DOHH2 (cell line): ENCODE results near the gene CLEC1A.
"Not testable (repeated sequence)": the region's sequence is repeated elsewhere in the genome, so short reads cannot be mapped to it uniquely, and the experiment has no call there.

Experiments
- EZH2phosphoT487 ChIP-seq: fragments of 200-600 bp; sonication (generic); IDR thresholded peaks from 2 replicates; pipeline ENCODE4 v1.6.1; 2017; ENCODE audit warnings: borderline replicate concordance, mild to moderate bottlenecking, antibody characterized with exemption, low read length, moderate library complexity, mixed read lengths
- TF ChIP-seq, protein P1 (sequence below): fragments of 200-600 bp; sonication (generic); IDR thresholded peaks from one replicate; pipeline ENCODE4 v1.5.1; 2014; ENCODE audit warnings: antibody characterized with exemption, mild to moderate bottlenecking, low read depth, low read length; ENCODE audit not compliant: poor library complexity, severe bottlenecking

DNA sequence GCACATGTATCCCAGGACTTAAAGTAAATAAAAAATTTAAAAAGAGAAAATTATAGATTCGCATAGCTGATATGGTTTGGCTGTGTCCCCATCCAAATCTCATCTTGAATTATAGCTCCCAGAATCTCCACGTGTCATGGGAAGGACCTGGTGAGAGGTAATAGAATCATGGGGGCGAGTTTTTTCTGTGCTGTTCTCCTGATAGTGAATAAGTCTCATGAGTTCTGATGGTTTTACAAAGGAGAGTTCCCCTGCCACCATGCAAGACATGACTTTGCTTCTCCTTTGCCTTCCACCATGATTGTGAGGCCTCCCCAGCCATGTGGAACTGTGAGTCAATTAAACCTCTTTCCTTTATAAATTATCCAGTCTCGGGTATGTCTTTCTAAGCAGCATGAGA lies 72.1 kb downstream of the CLEC1A start:
- TF ChIP-seq, protein P1, sequence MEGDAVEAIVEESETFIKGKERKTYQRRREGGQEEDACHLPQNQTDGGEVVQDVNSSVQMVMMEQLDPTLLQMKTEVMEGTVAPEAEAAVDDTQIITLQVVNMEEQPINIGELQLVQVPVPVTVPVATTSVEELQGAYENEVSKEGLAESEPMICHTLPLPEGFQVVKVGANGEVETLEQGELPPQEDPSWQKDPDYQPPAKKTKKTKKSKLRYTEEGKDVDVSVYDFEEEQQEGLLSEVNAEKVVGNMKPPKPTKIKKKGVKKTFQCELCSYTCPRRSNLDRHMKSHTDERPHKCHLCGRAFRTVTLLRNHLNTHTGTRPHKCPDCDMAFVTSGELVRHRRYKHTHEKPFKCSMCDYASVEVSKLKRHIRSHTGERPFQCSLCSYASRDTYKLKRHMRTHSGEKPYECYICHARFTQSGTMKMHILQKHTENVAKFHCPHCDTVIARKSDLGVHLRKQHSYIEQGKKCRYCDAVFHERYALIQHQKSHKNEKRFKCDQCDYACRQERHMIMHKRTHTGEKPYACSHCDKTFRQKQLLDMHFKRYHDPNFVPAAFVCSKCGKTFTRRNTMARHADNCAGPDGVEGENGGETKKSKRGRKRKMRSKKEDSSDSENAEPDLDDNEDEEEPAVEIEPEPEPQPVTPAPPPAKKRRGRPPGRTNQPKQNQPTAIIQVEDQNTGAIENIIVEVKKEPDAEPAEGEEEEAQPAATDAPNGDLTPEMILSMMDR: not testable (repeated sequence)
- TF ChIP-seq EZH2phosphoT487: not testable (repeated sequence)
